HPDE6-E6E7 (cell line): ENCODE data around the gene CDK15.
"Not testable (repeated sequence)": the region's sequence is repeated elsewhere in the genome, so short reads cannot be mapped to it uniquely, and the experiment has no call there.

Source experiments
- DNase-seq: peaks from one replicate; pipeline ENCODE4 v3.0.0; 2011; ENCODE audit warnings: missing footprints; ENCODE audit errors: extremely low spot score

CDK15 gene

DNA sequence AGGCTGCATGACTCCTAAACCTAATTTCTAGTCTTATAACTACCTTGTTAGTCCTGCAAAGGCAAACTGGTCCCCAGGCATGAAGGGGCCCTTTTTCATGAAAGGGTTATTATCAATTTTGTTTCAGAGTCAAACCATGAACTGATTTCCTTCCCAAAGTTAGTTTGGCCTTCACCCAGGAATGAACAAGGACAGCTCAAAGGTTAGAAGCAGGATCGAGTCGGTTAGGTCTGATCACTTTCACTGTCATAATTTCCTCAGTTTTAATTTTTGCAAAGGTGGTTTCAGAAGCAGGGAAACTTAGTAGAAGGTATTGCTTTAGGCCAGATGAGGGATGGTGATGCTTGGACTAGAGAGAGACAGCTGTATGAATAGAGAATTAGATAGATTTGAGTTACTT is 16.9 kb upstream of the CDK15 start:
- DNase-seq, result no peak

DNA sequence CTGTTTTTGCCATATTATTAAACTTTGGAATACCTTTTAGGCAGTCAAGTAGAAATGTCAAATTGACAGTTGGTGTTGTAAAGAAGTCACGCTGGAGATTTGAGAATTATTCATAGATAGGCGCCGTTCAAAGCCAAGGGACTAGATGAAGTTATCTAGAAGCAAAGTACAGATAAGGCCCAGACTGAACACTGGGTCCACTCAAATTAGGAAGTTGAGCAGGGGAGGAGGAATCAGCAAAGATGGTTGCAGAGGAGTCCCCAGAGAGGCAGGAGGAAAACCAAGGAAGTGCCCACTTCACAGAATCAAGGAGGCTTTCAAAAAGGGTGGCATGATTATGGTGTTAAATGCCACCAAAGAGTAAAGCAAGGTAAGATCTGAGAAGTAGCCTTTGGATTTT is 16.0 kb upstream of the CDK15 start:
- no peak for DNase-seq

DNA sequence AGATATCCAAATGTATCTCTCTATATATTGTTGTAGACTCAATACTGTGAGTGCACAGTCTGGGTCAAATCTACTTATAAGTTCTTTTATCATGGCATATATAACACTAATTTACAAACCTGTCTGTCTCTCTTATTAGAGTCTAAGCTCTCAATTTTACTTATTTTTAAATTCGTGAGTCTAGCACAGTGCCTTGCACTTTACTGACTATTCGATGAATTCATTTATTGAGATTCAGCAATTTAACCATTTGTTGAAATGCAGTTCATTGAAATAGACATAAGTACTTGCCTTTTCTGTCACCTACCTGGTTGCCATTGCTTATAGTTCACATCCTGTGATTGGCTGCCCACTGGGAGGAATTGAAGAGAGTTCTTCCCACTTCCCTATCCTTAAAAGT is 15.3 kb upstream of the CDK15 start:
- DNase-seq, result no peak

DNA sequence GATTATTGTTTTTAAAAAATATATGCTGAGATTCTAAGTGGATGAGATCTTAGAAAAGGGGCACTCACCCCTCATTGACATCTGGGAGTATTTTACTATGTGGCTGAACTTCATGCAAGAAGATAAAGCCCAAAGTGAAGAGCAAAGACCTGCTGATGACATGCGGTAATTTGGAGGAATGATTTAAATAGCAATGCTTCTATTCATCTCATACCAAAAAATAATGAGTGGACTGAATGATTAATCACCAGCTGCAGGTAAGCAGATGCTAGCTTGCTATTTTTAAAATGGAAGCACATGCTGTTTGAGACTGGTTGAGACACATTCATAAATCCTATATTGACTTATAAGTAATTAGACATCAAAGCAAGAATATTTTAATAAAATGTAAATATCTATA is 12.7 kb upstream of the CDK15 start:
- DNase-seq, result no peak

DNA sequence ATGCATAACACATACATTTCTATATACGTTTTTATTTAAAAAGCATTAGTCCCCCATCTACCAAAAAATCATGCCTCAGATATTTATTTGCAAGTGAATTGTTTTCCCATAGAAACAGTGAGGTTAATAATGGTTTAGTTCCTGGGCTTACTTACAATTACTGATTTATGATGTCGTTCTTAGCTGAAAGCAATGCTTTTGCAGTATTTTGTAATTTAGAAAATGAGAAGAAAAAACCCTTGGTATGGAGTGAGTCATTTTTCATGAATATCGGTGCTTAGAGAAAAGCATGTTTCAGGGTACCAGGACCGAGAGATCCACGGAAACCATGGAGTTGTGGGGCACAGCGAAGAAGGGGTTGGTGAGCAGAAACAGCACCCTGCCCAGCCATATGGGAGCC is 12.0 kb upstream of the CDK15 start:
- no peak for DNase-seq

DNA sequence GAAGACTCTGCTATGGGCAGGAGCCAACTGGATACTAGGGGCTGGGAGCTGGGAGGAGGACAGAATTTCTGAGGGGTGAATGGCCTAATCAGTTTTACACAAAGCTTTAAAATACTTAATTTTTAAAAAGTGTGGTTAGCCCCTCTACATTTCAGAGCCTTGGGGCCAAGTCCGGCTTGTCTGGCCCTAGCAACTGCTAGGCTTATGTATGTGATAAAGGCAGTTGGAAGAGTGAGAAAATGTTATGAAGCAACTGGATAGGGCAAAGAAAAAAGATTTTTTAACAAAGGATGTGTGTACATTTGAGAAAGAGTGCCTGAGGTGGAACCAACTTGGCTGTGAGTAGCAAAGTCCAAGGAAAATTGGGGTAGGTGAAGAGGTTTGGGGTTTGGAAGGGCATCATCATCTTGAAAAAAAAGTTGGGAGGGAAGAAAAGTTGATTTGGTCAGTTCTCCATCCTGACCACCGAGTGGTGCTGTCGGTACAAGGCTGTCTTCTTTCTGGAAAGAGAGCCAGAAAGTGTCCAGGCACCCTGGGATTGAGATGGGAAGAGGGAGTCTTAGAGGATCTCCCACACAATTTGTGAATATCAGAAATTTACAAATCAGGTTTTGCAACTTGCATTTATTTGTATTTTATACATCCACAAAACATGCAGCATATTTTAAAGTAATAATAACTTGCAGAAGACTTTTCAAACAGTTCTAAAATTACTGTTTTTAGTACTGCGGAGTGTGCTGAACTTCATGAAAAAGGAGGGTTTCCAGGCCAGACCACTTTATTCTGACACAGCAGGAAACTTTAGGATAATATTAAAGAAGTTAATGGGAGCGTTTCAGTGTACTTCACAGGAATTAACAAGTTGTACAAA is 10.5 kb upstream of the CDK15 start:
- no peak for DNase-seq

DNA sequence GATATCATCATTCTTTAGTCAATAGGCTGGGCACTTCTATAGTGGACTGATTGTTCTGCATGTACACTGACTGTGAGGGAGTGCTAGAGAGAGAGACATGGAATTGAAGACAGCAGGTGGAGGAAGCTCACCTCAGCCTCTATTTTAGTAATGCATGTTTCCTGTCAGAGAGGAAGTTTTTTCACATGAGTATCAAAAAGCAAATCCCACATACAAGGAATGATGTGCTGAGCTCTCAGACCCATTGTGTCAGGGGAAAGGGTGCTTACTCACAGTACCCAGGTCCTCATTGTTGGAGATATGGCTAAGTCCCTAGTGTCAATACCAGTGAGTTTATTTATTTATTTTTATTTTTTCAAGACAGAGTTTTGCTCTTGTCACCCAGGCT is 9.9 kb upstream of the CDK15 start:
- DNase-seq, result no peak

DNA sequence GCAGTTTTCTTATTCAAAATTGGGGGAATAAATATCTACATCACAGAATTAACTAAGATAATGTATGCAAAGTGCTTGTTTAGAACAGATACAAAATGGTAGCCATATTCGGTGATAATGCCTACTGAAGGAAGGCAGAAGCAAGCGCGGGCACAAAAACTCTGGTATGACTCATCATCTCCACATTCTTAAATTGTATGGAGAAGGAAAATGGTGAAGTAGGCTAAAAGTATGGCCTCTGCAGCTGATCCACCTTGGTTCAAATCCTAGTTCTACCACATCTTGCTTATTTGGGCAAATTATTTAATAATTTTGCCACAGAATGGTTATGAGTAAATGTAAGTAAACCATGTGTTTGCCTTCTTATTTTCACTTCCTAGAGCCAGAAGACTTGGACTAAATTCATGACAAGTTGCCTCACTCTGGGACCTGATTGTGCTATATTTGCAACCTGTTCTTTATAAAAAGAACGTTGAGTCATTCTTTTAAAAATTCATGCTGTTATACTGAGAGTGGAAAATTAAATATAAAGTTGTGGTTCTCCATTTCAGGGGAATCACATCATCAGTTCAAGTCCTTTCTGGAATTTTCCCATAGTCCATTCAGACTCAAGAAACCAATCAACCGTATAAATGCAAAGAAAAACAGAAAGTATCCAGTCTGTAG is 9.0 kb upstream of the CDK15 start:
- DNase-seq, result no peak

DNA sequence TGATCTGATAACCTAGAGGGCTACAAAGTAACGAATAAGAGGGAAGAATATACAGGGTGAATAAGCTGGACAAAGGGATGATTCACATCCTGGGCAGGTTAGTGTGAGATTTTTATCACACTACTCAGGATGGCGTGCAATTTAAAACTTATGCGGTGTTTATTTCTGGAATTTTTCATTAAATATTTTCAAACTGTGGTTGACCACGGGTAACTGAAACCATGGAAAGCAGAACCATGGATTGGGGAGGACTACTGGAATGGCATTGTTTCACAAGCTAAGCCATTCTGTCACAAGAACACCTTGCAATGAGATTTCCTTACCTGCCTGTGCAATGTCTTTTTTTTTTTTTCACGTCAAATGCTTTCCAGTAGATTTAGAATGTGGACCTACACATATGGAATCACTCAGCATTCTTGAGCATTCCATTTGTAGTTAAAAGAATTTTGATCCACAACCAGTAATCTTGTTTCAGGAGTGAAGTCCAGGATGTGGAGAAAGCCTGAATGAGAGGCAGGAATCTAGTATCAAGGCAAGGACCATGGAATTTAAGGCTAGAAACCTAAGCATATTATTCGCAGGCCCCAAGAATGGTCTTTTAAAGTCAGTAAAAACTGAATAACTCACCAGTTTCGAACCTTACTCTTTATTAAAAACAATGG is 8.0 kb upstream of the CDK15 start:
- DNase-seq, result no peak

DNA sequence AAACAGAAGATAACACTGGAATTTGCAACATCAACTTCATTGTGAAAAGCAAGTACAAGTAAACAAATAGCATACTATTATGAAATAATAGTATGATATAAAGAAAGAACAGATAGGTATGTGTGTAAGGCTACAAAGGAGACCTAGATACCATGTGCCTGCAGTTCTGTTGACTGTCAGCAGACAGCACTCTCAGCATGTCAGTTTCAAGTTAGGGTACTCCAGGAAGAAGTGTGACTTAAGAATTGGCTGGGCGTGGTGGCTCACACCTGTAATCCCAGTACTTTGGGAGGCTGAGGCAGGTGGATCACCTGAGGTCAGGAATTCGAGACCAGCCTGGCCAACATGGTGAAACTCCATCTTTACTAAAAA is 7.4 kb upstream of the CDK15 start:
- not testable (repeated sequence) for DNase-seq

DNA sequence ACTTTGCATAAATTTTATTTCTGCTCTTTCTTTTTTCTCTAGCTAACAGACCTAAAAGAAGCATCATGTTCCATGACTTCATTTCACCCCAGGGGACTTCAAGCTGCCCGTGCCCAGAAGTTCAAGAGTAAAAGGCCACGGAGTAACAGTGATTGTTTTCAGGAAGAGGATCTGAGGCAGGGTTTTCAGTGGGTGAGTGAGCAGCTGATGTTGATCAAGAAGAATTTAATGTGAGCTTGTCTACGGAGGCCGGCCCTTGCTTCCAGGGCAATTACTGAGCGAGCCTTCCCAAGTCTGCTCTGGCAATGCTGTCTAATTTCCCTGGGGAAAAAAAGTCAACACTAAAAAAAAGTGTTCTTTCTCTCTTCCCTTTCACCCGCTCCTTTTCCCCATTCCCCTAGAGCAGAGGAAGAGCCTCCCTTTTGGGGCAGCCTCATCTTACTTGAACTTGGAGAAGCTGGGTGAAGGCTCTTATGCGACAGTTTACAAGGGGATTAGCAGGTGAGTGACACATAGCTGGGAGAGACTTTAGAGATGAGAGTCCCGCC is 1.2 kb downstream of the CDK15 start:
- DNase-seq, result no peak

DNA sequence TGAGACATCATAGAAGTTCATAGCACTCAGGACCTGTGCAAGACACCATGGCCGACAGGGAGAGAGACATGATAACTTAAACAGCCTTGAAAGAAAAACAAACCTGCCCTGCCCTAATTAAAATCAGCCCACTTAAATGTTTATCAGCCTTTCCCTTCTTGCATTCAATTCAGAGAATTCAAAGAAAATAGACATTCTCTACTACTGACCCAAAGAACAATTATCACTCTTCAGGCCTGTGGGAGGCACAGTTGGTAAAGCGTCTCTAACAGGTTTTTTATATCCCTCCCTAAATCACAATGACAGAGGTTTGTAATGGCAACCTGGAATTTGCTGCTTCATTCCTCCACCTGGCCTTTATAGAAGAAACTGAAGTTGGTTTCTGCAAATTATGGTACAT is 1.7 kb downstream of the CDK15 start:
- no peak for DNase-seq

DNA sequence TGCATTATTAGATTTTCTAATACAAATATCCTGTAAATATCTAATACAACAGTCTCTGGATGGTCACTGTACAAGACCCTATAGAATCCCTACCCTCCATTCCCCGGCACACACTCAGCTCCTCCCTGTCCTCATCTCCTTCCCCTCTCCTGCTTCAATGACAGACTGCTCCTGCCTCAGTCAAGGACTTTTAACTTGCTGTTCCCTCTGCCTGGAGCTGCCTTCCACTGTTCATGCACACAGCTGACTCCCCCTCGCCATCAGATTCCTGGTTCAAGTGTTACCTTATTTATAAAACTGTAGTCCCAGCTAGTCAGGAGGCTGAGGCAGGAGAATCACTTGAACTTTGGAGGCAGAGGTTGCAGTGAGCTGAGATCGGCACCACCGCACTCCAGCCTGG is 3.3 kb downstream of the CDK15 start:
- DNase-seq, result no peak

DNA sequence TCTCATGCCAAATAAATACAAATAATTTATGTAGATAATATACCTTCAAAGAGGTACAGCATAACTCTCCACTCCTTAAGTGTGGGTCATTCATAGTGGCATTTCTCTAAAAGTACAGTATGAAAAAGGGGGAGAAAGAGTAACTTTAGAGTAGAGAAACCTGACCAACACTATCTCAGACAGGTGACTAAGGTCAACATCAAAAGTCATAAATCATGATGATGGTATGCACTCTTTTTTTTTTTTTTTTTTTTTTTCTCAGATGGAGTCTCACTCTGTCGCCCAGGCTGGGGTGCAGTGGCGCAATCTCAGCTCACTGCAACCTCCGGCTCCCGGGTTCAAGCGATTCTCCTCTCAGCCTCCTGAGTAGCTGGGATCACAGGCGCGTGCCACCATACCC is 4.3 kb downstream of the CDK15 start:
- DNase-seq, result not testable (repeated sequence)

DNA sequence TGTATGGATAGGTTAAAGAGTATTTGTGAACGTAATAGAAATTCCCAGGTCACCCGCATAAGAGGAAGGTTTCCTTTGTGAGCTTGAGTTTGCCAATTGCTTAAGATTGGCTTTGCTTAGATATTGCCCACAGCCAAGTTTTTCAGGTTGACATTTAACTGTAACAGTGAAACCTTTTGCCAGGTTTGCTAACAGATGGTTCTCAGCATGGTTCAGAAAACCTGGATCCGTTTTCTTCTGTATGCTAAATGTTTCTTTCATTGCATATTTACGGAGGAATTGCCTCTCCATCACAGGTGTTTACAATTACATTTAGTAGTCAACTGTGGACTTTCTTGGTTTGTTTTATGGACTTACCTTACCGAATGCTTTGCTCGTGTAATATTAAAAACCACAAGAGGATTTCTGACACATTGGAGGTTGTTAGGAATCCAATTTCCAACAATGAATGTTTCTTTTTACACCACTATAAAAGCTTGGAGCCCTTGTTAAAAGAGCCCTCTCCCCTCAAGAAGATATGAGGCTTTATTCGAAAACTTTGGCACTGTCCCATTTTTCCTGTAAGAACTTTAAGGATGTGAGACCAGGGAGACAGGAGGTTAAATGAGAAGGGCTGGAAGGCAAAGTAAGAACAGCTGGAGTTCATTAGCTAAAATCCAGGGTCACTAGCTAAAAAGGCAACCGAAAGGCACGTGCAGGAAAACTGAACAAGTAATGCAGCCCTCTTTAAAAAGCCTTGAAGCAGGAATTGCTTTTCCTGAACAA is 7.8 kb downstream of the CDK15 start:
- DNase-seq, result no peak

DNA sequence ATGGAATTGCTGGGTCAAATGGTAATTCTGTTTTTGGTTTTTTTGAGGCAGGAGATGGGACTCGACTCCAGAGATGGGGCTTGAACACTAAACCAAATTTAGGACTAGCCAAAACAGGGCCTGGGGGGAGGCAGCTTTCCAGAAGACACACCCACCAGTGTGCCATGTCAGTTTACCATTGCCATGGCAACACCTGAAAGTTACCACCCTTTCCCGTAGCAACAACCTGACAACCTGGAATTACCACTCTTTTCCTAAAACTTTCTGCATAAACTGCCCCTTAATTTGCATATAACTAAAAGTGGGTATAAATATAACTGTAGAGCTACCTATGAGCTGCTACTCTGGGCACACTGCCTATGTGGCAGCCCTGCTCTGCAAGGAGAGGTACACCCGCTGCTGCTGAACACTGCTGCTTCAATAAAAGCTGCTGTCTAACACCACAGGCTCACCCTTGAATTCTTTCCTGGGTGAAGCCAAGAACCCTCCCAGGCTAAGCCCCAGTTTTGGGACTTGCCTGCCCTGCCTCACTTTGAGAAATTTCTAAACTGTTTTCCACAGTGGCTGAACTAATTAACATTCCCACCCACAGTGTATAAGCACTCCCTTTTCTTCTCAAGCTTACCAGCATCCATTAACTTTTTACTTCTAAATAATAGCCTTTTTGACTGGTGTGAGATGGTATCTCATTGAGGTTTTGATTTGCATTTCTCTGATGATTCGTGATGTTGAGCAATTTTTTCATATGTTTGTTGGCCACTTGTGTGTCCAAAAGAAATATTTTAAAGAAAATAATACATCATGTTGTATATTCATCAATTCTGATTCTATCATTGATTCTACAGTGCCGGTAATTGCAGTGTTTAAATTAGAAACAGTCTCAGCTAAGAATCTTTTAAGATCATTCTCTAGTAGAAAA is 10.6 kb downstream of the CDK15 start:
- DNase-seq, result no peak

DNA sequence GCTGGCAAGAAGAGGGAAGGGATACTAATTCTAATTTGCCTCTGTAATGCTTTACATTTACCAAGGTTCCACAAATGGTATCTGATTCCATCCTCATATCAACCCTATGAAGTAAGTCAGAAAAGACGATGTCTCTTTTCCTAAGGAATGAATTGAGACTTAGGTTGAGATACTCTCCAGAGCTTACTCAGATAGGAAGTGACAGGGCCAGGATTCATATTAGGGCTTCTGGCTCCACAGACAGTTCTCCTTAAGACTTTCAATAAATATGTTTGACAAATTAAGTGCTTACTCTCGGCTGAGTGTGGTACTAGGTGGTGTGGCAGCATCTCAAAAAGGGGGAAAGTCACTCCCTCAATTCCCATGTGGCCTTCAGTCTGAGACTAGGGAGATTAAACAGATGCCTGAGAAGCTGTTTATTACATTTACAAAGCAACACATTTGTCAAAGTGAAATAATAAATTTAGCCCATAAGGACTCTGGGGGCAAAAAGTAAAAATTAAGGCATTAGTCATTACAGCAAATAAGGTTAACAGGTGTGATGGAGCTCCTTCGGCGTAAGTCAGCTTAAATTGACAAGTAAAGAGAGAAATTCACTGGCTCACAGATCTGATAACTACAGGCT is 14.2 kb downstream of the CDK15 start:
- DNase-seq, result no peak

DNA sequence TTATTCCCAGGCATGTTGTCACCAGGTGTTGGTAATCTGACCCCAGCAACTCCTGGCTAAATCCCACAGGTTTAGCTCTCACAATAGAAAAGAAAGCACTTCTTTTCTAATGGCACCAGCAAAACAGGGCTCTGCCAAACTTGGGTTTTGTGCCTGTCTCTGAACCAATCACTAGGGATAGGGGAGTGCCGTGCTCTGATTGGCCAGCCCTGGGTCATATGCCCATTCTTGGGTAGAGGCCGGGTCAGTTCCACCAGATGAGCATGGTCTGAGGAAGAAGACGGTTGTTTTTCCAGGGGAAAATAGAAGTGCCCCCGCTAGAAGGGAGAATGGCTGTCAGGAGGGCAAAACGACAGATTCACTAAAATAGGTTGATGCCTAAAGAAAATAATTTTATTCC is 14.7 kb downstream of the CDK15 start:
- no peak for DNase-seq

DNA sequence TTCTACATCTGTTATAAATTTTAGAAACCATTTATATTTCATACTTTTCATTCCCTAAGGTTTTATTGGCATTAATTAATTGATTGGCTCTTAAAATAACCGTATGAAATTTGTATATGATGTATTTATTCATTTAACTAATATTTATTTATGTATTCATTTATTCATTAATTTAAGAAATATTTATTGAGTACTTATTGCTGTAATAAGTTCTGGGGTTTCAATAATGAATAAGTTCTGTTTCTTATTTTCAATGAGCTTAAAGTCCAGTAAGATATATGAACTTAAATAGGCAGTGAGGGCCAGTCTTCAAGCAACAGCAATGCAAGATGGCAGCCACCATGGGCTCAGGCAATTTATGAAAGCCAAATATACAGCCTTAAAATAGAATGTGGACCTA is 17.9 kb downstream of the CDK15 start:
- no peak for DNase-seq

DNA sequence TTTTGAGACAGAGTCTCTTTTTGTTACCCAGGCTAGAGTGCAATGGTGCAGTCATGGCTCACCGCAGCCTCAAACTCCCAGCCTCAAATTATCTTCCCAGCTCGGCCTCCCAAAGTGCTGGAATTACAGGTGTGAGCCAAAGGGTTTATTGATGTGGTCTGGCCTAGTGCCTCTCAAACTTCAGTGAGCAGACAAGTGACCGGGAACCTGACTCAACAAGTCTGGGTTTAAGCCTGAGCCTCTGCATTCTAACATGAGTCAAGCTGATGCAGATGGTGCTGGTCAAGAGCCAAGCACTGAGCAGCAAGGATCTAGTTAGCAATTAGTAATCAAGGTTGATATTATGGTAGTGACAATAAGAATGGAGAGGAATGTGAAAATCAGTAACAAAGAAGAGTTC is 21.3 kb downstream of the CDK15 start:
- no peak for DNase-seq
